GM18498 (cell line): ENCODE measurements around the gene CDKAL1.
"Not testable (repeated sequence)": the region's sequence is repeated elsewhere in the genome, so short reads cannot be mapped to it uniquely, and the experiment has no call there.

Source experiments
- ATAC-seq: cut with Tn5 transposase; IDR thresholded peaks from one replicate; pipeline ENCODE4 v1.9.1; 2021; ENCODE audit warnings: mild to moderate bottlenecking, moderate library complexity; ENCODE audit not compliant: unreplicated experiment

The CDKAL1 gene

GRCh38 chr6:20549398-20549797 is 15.1 kb downstream of the CDKAL1 start:
- ATAC-seq = not testable (repeated sequence)

GRCh38 chr6:20554326-20554725 is 20.1 kb downstream of the CDKAL1 start:
- ATAC-seq = no peak

- ATAC-seq = no peak
Observed at GRCh38 chr6:20554817-20555216, 20.6 kb downstream of the CDKAL1 start.

- no peak for ATAC-seq
Observed at GRCh38 chr6:20559924-20560551, 25.8 kb downstream of the CDKAL1 start.

GRCh38 chr6:20563377-20563776 is 29.1 kb downstream of the CDKAL1 start:
- ATAC-seq = no peak

GRCh38 chr6:20564269-20564668 is 30.0 kb downstream of the CDKAL1 start:
- ATAC-seq = no peak

- ATAC-seq = peak; percentile 68
Observed at GRCh38 chr6:20564777-20565176, 30.5 kb downstream of the CDKAL1 start.

GRCh38 chr6:20565342-20565741 is 31.1 kb downstream of the CDKAL1 start:
- no peak for ATAC-seq

GRCh38 chr6:20566109-20566508 is 31.9 kb downstream of the CDKAL1 start:
- no peak for ATAC-seq

GRCh38 chr6:20569000-20569610 is 34.8 kb downstream of the CDKAL1 start:
- ATAC-seq = no peak

GRCh38 chr6:20571261-20571660 is 37.0 kb downstream of the CDKAL1 start:
- no peak for ATAC-seq

GRCh38 chr6:20572288-20572687 is 38.0 kb downstream of the CDKAL1 start:
- no peak for ATAC-seq

GRCh38 chr6:20572940-20573339 is 38.7 kb downstream of the CDKAL1 start:
- no peak for ATAC-seq

GRCh38 chr6:20574355-20574754 is 40.1 kb downstream of the CDKAL1 start:
- no peak for ATAC-seq

- ATAC-seq = no peak
Observed at GRCh38 chr6:20575125-20575524, 40.9 kb downstream of the CDKAL1 start.

- no peak for ATAC-seq
Observed at GRCh38 chr6:20575704-20576451, 41.6 kb downstream of the CDKAL1 start.

GRCh38 chr6:20577173-20577688 is 43.0 kb downstream of the CDKAL1 start:
- no peak for ATAC-seq

GRCh38 chr6:20581070-20581469 is 46.8 kb downstream of the CDKAL1 start:
- ATAC-seq = no peak

- no peak for ATAC-seq
Observed at GRCh38 chr6:20582586-20583443, 48.6 kb downstream of the CDKAL1 start.

- no peak for ATAC-seq
Observed at GRCh38 chr6:20583444-20583800, 49.2 kb downstream of the CDKAL1 start.

GRCh38 chr6:20584100-20584731 is 50.0 kb downstream of the CDKAL1 start:
- no peak for ATAC-seq
